ENCODE measurements around the gene RRM2.
A peak's percentile ranks its signal among the peaks of the same experiment; 100 is the strongest.

RRM2 gene

GRCh38 chr2:10165861-10166675, 43.5 kb downstream of the RRM2 start:
- no peak for TF ChIP-seq CTCF (conservative IDR thresholded peaks at IDR 0.05; ENCODE audit: low read length)
- H3K4me3 ChIP-seq (ENCODE audit: low read length) = no peak overlapping the region
- no peak for DNase-seq (ENCODE audit: low read depth)

GRCh38 chr2:10166676-10167292, 44.2 kb downstream of the RRM2 start:
- no peak overlapping the region for H3K4me3 ChIP-seq (ENCODE audit: low read length)
- TF ChIP-seq CTCF (conservative IDR thresholded peaks at IDR 0.05; ENCODE audit: low read length) = no peak
- no peak for DNase-seq (ENCODE audit: low read depth)

GRCh38 chr2:10167316-10167715, 44.8 kb downstream of the RRM2 start:
- no peak for TF ChIP-seq CTCF (conservative IDR thresholded peaks at IDR 0.05; ENCODE audit: low read length)
- no peak overlapping the region for H3K4me3 ChIP-seq (ENCODE audit: low read length)
- no peak for DNase-seq (ENCODE audit: low read depth)

GRCh38 chr2:10168221-10168620, 45.7 kb downstream of the RRM2 start:
- DNase-seq (ENCODE audit: low read depth) = no peak
- no peak for TF ChIP-seq CTCF (conservative IDR thresholded peaks at IDR 0.05; ENCODE audit: low read length)
- no peak overlapping the region for H3K4me3 ChIP-seq (ENCODE audit: low read length)

GRCh38 chr2:10169053-10169578, 46.6 kb downstream of the RRM2 start:
- no peak overlapping the region for H3K4me3 ChIP-seq (ENCODE audit: low read length)
- DNase-seq (ENCODE audit: low read depth) = no peak
- TF ChIP-seq CTCF (conservative IDR thresholded peaks at IDR 0.05; ENCODE audit: low read length) = no peak

GRCh38 chr2:10169581-10169980, 47.0 kb downstream of the RRM2 start:
- DNase-seq (ENCODE audit: low read depth) = no peak
- TF ChIP-seq CTCF (conservative IDR thresholded peaks at IDR 0.05; ENCODE audit: low read length) = no peak

GRCh38 chr2:10170256-10170655, 47.7 kb downstream of the RRM2 start:
- DNase-seq (ENCODE audit: low read depth) = peak; percentile 12
- no peak for TF ChIP-seq CTCF (conservative IDR thresholded peaks at IDR 0.05; ENCODE audit: low read length)

More at GRCh38 chr2:10169581-10169980, 47.0 kb downstream of the RRM2 start:
- no peak overlapping the region for H3K4me3 ChIP-seq (ENCODE audit: low read length)

More at GRCh38 chr2:10170256-10170655, 47.7 kb downstream of the RRM2 start:
- no peak overlapping the region for H3K4me3 ChIP-seq (ENCODE audit: low read length)
